ENCODE data around the gene HTR3A. TPM values are rescaled to one million over a fixed set of nuclear protein-coding genes. Genes with fewer than 3 reads are reported as not detected.

Gene HTR3A
- total RNA-seq, 3 donors from 2014 or later, result 0.33 TPM; not detected in 2

GRCh38 chr11:113977701-113978100 is 2.8 kb downstream of the HTR3A start:
- H3K4me3 ChIP-seq, result no peak overlapping the region
- H3K4me1 ChIP-seq, result no peaks in the 10 kb centered on the region
- H3K36me3 ChIP-seq, result no peaks in the 10 kb centered on the region
- peaks cover 0 to 10% of the 10 kb centered on the region in 2 donors for H3K27me3 ChIP-seq
- no peak overlapping the region for H3K27ac ChIP-seq
- no peaks in the 10 kb centered on the region for H3K9me3 ChIP-seq
- TF ChIP-seq, protein P1, sequence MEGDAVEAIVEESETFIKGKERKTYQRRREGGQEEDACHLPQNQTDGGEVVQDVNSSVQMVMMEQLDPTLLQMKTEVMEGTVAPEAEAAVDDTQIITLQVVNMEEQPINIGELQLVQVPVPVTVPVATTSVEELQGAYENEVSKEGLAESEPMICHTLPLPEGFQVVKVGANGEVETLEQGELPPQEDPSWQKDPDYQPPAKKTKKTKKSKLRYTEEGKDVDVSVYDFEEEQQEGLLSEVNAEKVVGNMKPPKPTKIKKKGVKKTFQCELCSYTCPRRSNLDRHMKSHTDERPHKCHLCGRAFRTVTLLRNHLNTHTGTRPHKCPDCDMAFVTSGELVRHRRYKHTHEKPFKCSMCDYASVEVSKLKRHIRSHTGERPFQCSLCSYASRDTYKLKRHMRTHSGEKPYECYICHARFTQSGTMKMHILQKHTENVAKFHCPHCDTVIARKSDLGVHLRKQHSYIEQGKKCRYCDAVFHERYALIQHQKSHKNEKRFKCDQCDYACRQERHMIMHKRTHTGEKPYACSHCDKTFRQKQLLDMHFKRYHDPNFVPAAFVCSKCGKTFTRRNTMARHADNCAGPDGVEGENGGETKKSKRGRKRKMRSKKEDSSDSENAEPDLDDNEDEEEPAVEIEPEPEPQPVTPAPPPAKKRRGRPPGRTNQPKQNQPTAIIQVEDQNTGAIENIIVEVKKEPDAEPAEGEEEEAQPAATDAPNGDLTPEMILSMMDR (IDR thresholded peaks at IDR 0.05), result no peak
- TF ChIP-seq POLR2AphosphoS5 (IDR thresholded peaks at IDR 0.05), result no peak
- no peak for TF ChIP-seq POLR2A (IDR thresholded peaks at IDR 0.05)
- no peak for DNase-seq (ENCODE audit: low spot score in 2 of 2)
- intact Hi-C loops (cut with DNase I; ENCODE audit: low total_unique reads), result no loop called here

DNA sequence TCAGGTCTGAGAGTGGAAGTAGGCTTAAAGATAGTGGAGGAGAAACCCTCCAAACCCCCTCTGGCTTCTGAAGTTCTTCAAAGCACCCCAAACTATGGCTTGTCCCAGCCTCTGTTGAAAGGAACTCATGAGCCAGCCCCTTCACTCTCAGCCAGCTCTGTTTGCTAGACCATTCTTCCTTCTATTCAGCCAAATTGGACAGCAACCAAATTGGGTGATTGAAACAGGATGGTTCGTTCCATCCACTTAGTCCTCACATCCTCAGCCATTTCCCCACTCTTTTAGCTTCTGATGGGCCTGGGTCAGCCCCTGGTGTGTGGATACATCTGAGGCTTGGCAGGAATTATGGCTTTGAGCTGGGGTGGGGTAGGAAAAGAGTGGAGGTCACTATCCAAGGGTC is 4.5 kb downstream of the HTR3A start:
- Histone ChIP-seq H3K4me3 (no peak overlapping the region), H3K27me3 (peaks cover 0 to 10% of the 10 kb centered on the region in 2 donors), H3K36me3 (no peaks in the 10 kb centered on the region), H3K9me3 (no peaks in the 10 kb centered on the region), H3K27ac (no peak overlapping the region), H3K4me1 (no peaks in the 10 kb centered on the region)
- intact Hi-C loops (cut with DNase I; ENCODE audit: low total_unique reads), result no loop called here
- no peak for DNase-seq (ENCODE audit: low spot score in 2 of 2)
- no peak for TF ChIP-seq POLR2A (IDR thresholded peaks at IDR 0.05)
- TF ChIP-seq, protein P1 (IDR thresholded peaks at IDR 0.05), result no peak
- TF ChIP-seq POLR2AphosphoS5 (IDR thresholded peaks at IDR 0.05), result no peak

- H3K36me3 ChIP-seq, result no peaks in the 10 kb centered on the region
- H3K4me1 ChIP-seq, result no peaks in the 10 kb centered on the region
- DNase-seq (ENCODE audit: low spot score in 2 of 2), result no peak
- intact Hi-C loops (cut with DNase I; ENCODE audit: low total_unique reads), result no loop called here
- H3K27ac ChIP-seq, result no peak overlapping the region
- no peaks in the 10 kb centered on the region for H3K9me3 ChIP-seq
- H3K27me3 ChIP-seq, result peaks cover 0 to 10% of the 10 kb centered on the region in 2 donors
- H3K4me3 ChIP-seq, result no peak overlapping the region
- TF ChIP-seq, protein P1 (IDR thresholded peaks at IDR 0.05), result no peak
- TF ChIP-seq POLR2A (IDR thresholded peaks at IDR 0.05), result no peak
- no peak for TF ChIP-seq POLR2AphosphoS5 (IDR thresholded peaks at IDR 0.05)
These were observed 5.9 kb downstream of the HTR3A start for GRCh38 chr11:113980785-113981184.

DNA sequence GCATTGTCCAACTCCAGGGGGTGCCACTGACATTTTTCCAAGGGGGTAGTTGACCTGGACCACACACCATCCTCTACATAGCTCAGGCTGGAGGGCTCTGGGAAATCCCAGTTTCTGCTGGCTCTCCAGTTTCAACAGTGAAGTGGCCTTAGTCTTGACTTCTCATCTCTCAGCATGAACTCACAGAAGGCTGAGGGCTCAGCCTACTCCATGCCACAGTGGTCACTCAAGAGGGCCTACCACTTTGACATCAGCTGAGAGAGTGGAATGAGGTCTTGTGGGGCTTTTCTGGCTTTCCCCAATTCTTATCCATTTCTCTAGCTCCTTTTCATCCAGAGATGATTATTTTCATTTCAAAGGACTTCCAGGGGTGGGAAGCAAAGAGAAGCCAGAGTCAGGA is 7.4 kb downstream of the HTR3A start:
- H3K9me3 ChIP-seq, result no peaks in the 10 kb centered on the region
- intact Hi-C loops (cut with DNase I; ENCODE audit: low total_unique reads), result no loop called here
- no peak overlapping the region for H3K27ac ChIP-seq
- peaks cover 0 to 25% of the 10 kb centered on the region in 2 donors for H3K27me3 ChIP-seq
- no peak for DNase-seq (ENCODE audit: low spot score in 2 of 2)
- no peak overlapping the region for H3K4me3 ChIP-seq
- no peaks in the 10 kb centered on the region for H3K36me3 ChIP-seq
- TF ChIP-seq, protein P1 (IDR thresholded peaks at IDR 0.05), result no peak
- TF ChIP-seq POLR2AphosphoS5 (IDR thresholded peaks at IDR 0.05) (no peak), POLR2A (IDR thresholded peaks at IDR 0.05) (no peak)
- H3K4me1 ChIP-seq, result no peaks in the 10 kb centered on the region

DNA sequence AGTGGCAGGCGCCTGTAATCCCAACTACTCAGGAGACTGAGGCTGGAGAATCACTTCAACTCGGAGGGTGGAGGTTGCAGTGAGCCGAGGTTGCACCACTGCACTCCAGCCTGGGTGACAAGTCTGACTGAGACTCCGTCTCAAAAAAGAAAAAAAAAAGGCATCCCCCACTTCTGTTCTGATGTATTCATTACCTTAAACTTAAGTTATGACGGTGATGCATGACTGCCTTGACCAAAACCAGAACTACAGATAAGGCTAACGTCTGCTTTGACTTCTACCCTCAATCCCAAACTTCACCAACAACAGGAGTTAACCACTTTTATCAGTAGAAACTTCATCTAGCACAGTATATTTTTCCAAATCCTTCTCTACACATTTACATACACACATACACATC is 9.9 kb downstream of the HTR3A start:
- Histone ChIP-seq H3K4me3 (no peak overlapping the region), H3K36me3 (no peaks in the 10 kb centered on the region), H3K27ac (no peak overlapping the region), H3K27me3 (peaks cover 0 to 21% of the 10 kb centered on the region in 2 donors), H3K4me1 (no peaks in the 10 kb centered on the region), H3K9me3 (no peaks in the 10 kb centered on the region)
- intact Hi-C loops (cut with DNase I; ENCODE audit: low total_unique reads), result no loop called here
- TF ChIP-seq POLR2A (IDR thresholded peaks at IDR 0.05), result no peak
- TF ChIP-seq POLR2AphosphoS5 (IDR thresholded peaks at IDR 0.05), result no peak
- TF ChIP-seq, protein P1 (IDR thresholded peaks at IDR 0.05), result no peak
- DNase-seq (ENCODE audit: low spot score in 2 of 2), result no peak
